WTC11 (cell line): ENCODE data around the gene NEURL2. TPM values are rescaled to one million over a fixed set of nuclear protein-coding genes. Genes with fewer than 3 reads are reported as not detected.

Experiments used
- ATAC-seq: fragments of 200-7000 bp; cut with Tn5 transposase; 2 replicates; pipeline ENCODE4 v1.10.0; 2021; ENCODE audit warnings: mild to moderate bottlenecking, moderate library complexity
- CTCF ChIA-PET: fragments of 300-600 bp; sonication (Branson Sonifier 250); formaldehyde crosslinking; loops from one replicate; lab custom pipeline; 2021; ENCODE audit warnings: antibody characterized with exemption; lab: Charles Lee
- POLR2A ChIA-PET: fragments of 350-600 bp; sonication (Branson Sonifier 250); formaldehyde crosslinking; loops from one replicate; lab custom pipeline; 2021; ENCODE audit warnings: antibody characterized with exemption; lab: Charles Lee
- DNase-seq: peaks from one replicate; pipeline ENCODE4 v3.0.0; 2021; ENCODE audit warnings: low spot score
- H3K27ac Mint-ChIP-seq: 2 replicates; pipeline ENCODE4 v1.8.0; 2021; ENCODE audit warnings: mixed read lengths
- H3K27me3 Mint-ChIP-seq: 2 replicates; pipeline ENCODE4 v1.8.0; 2021; ENCODE audit warnings: low read depth, mild to moderate bottlenecking, moderate library complexity, mixed read lengths
- H3K36me3 Mint-ChIP-seq: 2 replicates; pipeline ENCODE4 v1.8.0; 2021; ENCODE audit warnings: mixed read lengths
- H3K4me1 Mint-ChIP-seq: 2 replicates; pipeline ENCODE4 v1.8.0; 2022; ENCODE audit warnings: mixed read lengths
- H3K4me3 Mint-ChIP-seq: 2 replicates; pipeline ENCODE4 v1.8.0; 2021; ENCODE audit warnings: mild to moderate bottlenecking, moderate library complexity, mixed read lengths
- H3K9me3 Mint-ChIP-seq: 2 replicates; pipeline ENCODE4 v1.8.0; 2021; ENCODE audit warnings: mixed read lengths
- EMX1 ChIP-seq: fragments of 250-450 bp; sonication (Bioruptor Pico); IDR thresholded peaks from 2 replicates; pipeline ENCODE4 v1.8.0; 2021; ENCODE audit warnings: mild to moderate bottlenecking
- FOXK1 ChIP-seq: sonication (generic); formaldehyde crosslinking; IDR thresholded peaks from 2 replicates; pipeline ENCODE4 v1.8.0; 2022; ENCODE audit warnings: mild to moderate bottlenecking, moderate library complexity, missing genetic modification reagents
- GABPB1 ChIP-seq: sonication (generic); formaldehyde crosslinking; IDR thresholded peaks from 2 replicates; pipeline ENCODE4 v1.8.1; 2023; ENCODE audit warnings: mild to moderate bottlenecking, missing genetic modification reagents
- NFE2L1 ChIP-seq: sonication (generic); formaldehyde crosslinking; IDR thresholded peaks from 2 replicates; pipeline ENCODE4 v1.8.1; 2023; ENCODE audit warnings: missing genetic modification reagents
- SMAD4 ChIP-seq: sonication (generic); formaldehyde crosslinking; IDR thresholded peaks from 2 replicates; pipeline ENCODE4 v1.8.0; 2022; ENCODE audit warnings: mild to moderate bottlenecking, missing genetic modification reagents
- TCF7 ChIP-seq: sonication (generic); formaldehyde crosslinking; IDR thresholded peaks from 2 replicates; pipeline ENCODE4 v1.8.0; 2022; ENCODE audit warnings: mild to moderate bottlenecking, low read depth, missing genetic modification reagents, moderate library complexity
- ZNF416 ChIP-seq: fragments of 250-450 bp; sonication (Bioruptor Pico); IDR thresholded peaks from 2 replicates; pipeline ENCODE4 v1.9.0; 2021; ENCODE audit warnings: mild to moderate bottlenecking, inconsistent platforms
- ZNF423 ChIP-seq: fragments of 250-450 bp; sonication (Bioruptor Pico); IDR thresholded peaks from 2 replicates; pipeline ENCODE4 v2.1.2; 2022; ENCODE audit warnings: mild to moderate bottlenecking, moderate library complexity
- total RNA-seq: library from RNA; stranded (reverse); gene quantifications from 3 replicates; pipeline ENCODE4 v1.2.3, GENCODE V29; 2021
- TF ChIP-seq, protein P1 (sequence below): fragments of 250-450 bp; sonication (Bioruptor Pico); conservative IDR thresholded peaks from 2 replicates; pipeline ENCODE4 v1.9.0; 2021; ENCODE audit warnings: mild to moderate bottlenecking
- TF ChIP-seq, protein P2 (sequence below): sonication (generic); formaldehyde crosslinking; IDR thresholded peaks from 2 replicates; pipeline ENCODE4 v1.8.1; 2023; ENCODE audit warnings: mild to moderate bottlenecking, missing genetic modification reagents, borderline replicate concordance
- TF ChIP-seq, protein P3 (sequence below): fragments of 250-450 bp; sonication (Bioruptor Pico); IDR thresholded peaks from 2 replicates; pipeline ENCODE4 v1.9.0; 2021; ENCODE audit warnings: mild to moderate bottlenecking

NEURL2 gene
- total RNA-seq, 1 experiment from 2014 or later, result 6.6 TPM

DNA sequence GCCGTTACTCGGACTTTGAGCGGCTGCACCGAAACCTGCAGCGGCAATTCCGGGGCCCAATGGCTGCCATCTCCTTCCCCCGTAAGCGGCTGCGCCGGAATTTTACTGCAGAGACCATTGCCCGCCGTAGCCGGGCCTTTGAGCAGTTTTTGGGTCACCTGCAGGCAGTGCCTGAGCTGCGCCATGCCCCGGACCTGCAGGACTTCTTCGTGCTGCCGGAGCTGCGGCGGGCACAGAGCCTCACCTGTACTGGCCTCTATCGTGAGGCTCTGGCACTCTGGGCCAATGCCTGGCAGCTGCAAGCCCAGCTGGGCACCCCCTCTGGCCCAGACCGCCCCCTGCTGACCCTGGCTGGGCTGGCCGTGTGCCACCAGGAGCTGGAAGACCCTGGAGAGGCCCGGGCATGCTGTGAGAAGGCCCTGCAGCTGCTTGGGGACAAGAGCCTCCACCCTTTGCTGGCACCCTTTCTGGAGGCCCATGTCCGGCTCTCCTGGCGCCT lies 50.3 kb downstream of the NEURL2 start:
- H3K4me1 Mint-ChIP-seq, result no peaks in the 10 kb centered on the region; the same call in 1 of the 2 replicates
- H3K4me3 Mint-ChIP-seq, result no peak overlapping the region
- no peak for TF ChIP-seq NFE2L1 (CRISPR knock-in tag)
- TF ChIP-seq SMAD4 (CRISPR knock-in tag), result no peak
- no peak for TF ChIP-seq TCF7 (CRISPR knock-in tag)
- TF ChIP-seq, protein P1, sequence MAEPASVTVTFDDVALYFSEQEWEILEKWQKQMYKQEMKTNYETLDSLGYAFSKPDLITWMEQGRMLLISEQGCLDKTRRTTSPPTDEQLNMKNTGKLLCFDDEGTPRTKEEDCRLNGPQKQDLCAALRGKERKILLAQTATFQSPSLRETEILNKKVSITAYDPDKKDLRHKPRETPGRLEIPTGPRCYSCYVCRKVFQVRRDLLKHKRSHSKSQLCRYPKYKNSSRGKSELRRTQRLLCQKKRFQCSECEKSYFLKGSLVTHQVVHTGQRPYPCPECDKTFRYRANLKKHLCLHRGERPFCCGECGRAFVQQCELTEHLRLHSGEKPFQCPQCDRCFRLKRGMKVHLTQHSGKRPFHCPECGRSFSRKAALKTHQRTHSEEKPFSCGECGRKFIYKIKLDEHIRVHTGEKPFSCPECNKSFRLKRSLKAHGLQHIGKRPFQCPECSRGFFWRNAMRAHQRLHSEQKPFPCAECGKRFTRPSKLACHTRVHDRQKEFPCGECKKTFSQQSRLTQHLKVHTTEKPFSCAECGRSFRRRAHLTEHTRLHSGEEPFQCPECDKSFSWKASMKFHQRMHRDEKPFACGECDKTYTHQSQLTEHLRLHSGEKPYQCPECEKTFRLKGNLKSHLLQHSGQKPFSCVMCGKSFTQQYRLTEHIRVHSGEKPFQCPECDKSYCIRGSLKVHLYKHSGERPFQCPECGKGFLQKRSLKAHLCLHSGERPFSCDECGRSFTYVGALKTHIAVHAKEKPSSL, result no peak
- TF ChIP-seq GABPB1 (CRISPR knock-in tag), result no peak
- TF ChIP-seq, protein P2, sequence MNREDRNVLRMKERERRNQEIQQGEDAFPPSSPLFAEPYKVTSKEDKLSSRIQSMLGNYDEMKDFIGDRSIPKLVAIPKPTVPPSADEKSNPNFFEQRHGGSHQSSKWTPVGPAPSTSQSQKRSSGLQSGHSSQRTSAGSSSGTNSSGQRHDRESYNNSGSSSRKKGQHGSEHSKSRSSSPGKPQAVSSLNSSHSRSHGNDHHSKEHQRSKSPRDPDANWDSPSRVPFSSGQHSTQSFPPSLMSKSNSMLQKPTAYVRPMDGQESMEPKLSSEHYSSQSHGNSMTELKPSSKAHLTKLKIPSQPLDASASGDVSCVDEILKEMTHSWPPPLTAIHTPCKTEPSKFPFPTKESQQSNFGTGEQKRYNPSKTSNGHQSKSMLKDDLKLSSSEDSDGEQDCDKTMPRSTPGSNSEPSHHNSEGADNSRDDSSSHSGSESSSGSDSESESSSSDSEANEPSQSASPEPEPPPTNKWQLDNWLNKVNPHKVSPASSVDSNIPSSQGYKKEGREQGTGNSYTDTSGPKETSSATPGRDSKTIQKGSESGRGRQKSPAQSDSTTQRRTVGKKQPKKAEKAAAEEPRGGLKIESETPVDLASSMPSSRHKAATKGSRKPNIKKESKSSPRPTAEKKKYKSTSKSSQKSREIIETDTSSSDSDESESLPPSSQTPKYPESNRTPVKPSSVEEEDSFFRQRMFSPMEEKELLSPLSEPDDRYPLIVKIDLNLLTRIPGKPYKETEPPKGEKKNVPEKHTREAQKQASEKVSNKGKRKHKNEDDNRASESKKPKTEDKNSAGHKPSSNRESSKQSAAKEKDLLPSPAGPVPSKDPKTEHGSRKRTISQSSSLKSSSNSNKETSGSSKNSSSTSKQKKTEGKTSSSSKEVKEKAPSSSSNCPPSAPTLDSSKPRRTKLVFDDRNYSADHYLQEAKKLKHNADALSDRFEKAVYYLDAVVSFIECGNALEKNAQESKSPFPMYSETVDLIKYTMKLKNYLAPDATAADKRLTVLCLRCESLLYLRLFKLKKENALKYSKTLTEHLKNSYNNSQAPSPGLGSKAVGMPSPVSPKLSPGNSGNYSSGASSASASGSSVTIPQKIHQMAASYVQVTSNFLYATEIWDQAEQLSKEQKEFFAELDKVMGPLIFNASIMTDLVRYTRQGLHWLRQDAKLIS (CRISPR knock-in tag), result no peak
- TF ChIP-seq, protein P3, sequence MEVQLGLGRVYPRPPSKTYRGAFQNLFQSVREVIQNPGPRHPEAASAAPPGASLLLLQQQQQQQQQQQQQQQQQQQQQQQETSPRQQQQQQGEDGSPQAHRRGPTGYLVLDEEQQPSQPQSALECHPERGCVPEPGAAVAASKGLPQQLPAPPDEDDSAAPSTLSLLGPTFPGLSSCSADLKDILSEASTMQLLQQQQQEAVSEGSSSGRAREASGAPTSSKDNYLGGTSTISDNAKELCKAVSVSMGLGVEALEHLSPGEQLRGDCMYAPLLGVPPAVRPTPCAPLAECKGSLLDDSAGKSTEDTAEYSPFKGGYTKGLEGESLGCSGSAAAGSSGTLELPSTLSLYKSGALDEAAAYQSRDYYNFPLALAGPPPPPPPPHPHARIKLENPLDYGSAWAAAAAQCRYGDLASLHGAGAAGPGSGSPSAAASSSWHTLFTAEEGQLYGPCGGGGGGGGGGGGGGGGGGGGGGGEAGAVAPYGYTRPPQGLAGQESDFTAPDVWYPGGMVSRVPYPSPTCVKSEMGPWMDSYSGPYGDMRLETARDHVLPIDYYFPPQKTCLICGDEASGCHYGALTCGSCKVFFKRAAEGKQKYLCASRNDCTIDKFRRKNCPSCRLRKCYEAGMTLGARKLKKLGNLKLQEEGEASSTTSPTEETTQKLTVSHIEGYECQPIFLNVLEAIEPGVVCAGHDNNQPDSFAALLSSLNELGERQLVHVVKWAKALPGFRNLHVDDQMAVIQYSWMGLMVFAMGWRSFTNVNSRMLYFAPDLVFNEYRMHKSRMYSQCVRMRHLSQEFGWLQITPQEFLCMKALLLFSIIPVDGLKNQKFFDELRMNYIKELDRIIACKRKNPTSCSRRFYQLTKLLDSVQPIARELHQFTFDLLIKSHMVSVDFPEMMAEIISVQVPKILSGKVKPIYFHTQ (CRISPR knock-in tag), result no peak
- TF ChIP-seq EMX1 (CRISPR knock-in tag), result no peak
- TF ChIP-seq ZNF423, result no peak
- no peak for TF ChIP-seq FOXK1 (CRISPR knock-in tag)
- TF ChIP-seq ZNF416 (CRISPR knock-in tag), result no peak
- H3K9me3 Mint-ChIP-seq, result no peaks in the 10 kb centered on the region
- H3K27ac Mint-ChIP-seq, result no peak overlapping the region
- ATAC-seq (no peak; the same call in 1 of the 2 replicates), DNase-seq (no peak)
- H3K27me3 Mint-ChIP-seq, result no peaks in the 10 kb centered on the region
- peaks cover 26% of the 10 kb centered on the region for H3K36me3 Mint-ChIP-seq
- ChIA-PET POLR2A (interaction anchor here (0.7 to 1.5 kb wide), 2 partner anchors 40 to 94 kb away, joined by 4 read pairs; partner anchors contain the start of genes PCIF1 and ZSWIM1), CTCF (interaction anchor here (0.7 to 2.6 kb wide), 7 partner anchors 17 to 167 kb away, joined by 3 to 17 read pairs (median 4); partner anchors contain the start of gene ZSWIM1)

Other genes starting within 250 kb of the NEURL2 start
- gene WFDC11, start 221.0 kb downstream of the NEURL2 start, total RNA-seq, result not detected in 3 replicates
- not detected in 3 replicates for gene WFDC13, start 189.2 kb downstream of the NEURL2 start, total RNA-seq
- 0.42 to 0.62 TPM (median 0.53 TPM) in 3 replicates for gene WFDC10B, start 186.2 kb downstream of the NEURL2 start, total RNA-seq
- gene SPINT4, start 168.9 kb downstream of the NEURL2 start, total RNA-seq, result not detected in 3 replicates
- gene WFDC3, start 99.3 kb downstream of the NEURL2 start, total RNA-seq, result not detected in 3 replicates
- 34.2 to 35.7 TPM (median 35.1 TPM) in 3 replicates for gene DNTTIP1, start 99.3 kb downstream of the NEURL2 start, total RNA-seq
- 249 to 251 TPM (median 249 TPM) in 3 replicates for gene UBE2C, start 78.6 kb downstream of the NEURL2 start, total RNA-seq
- gene TNNC2, start 63.9 kb downstream of the NEURL2 start, total RNA-seq, result 2.7 to 3.6 TPM (median 3.0 TPM) in 3 replicates
- gene SNX21, start 57.4 kb downstream of the NEURL2 start, total RNA-seq, result 17.9 to 23.1 TPM (median 21.7 TPM) in 3 replicates
- gene ACOT8, start 33.8 kb downstream of the NEURL2 start, total RNA-seq, result 38.1 to 41.1 TPM (median 39.4 TPM) in 3 replicates
- gene ZSWIM3, start 33.6 kb downstream of the NEURL2 start, total RNA-seq, result 3.4 to 5.4 TPM (median 4.7 TPM) in 3 replicates
- 15.2 to 17.4 TPM (median 17.0 TPM) in 3 replicates for gene ZSWIM1, start 10.0 kb downstream of the NEURL2 start, total RNA-seq
- gene SPATA25, start 3.6 kb downstream of the NEURL2 start, total RNA-seq, result 3.3 to 4.5 TPM (median 3.7 TPM) in 3 replicates
- 44.2 to 48.3 TPM (median 47.2 TPM) in 3 replicates for gene CTSA, start 127 bp upstream of the NEURL2 start, total RNA-seq
- gene PLTP, start 20.9 kb upstream of the NEURL2 start, total RNA-seq, result 109 to 135 TPM (median 133 TPM) in 3 replicates
- gene PCIF1, start 43.5 kb upstream of the NEURL2 start, total RNA-seq, result 37.7 to 42.2 TPM (median 39.4 TPM) in 3 replicates
- 16.3 to 20.0 TPM (median 16.4 TPM) in 3 replicates for gene ZNF335, start 81.0 kb upstream of the NEURL2 start, total RNA-seq
- 5.8 to 7.1 TPM (median 5.8 TPM) in 3 replicates for gene MMP9, start 117.7 kb upstream of the NEURL2 start, total RNA-seq
- gene SLC12A5, start 138.0 kb upstream of the NEURL2 start, total RNA-seq, result 6.6 to 8.5 TPM (median 7.2 TPM) in 3 replicates
- 16.5 to 20.5 TPM (median 16.5 TPM) in 3 replicates for gene NCOA5, start 198.8 kb upstream of the NEURL2 start, total RNA-seq
- 12.9 to 15.3 TPM (median 14.8 TPM) in 3 replicates for gene CD40, start 227.1 kb upstream of the NEURL2 start, total RNA-seq